Measurements from ENCODE around the gene P2RX4. TPM values are rescaled to one million over a fixed set of nuclear protein-coding genes. Genes with fewer than 3 reads are reported as not detected.

The P2RX4 gene
- total and polyA plus RNA-seq, 2 of the 4 experiments (the other 2 are of a cell fraction) = 9.5 to 12.6 TPM

DNA sequence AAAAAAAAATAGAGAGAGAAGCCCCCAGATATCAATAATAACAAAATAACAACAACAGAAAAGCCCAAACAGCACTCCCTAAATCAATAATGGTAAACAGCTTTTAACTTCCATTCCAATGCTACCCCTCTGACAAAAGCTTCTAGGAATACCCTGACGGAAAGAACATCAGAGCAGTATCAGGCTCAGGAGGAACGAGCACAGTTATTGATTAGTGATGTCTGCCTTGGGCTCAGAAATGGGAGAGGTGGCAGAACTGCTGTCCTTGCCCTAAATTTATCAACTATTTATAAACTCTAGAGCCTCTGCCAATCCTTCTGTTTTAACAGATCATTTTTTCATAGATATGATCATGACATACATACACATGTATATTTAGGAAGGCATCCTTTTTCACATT is 41.9 kb downstream of the P2RX4 start:
- Histone ChIP-seq H3K9ac (ENCODE audit: low read depth, low read length) (no peak overlapping the region), H3K4me3 (ENCODE audit: insufficient read depth, low read depth, low read length) (no peak overlapping the region), H2BK20ac (ENCODE audit: low read depth, low read length) (no peak overlapping the region), H4K91ac (ENCODE audit: insufficient read depth, low read depth, low read length) (no peak overlapping the region), H3K56ac (ENCODE audit: extremely low read depth, insufficient read depth, low read length) (no peak overlapping the region), H3K4ac (ENCODE audit: low read depth, low read length) (no peak overlapping the region), H3K18ac (ENCODE audit: low read depth, low read length) (no peak overlapping the region), H4K5ac (ENCODE audit: low read depth, low read length) (no peak overlapping the region), H2AK9ac (replicated peaks; ENCODE audit: low read depth, low read length, poor library complexity) (no peak overlapping the region), H3K36me3 (ENCODE audit: control insufficient read depth, insufficient read depth, low read length) (peaks cover 63% of the 10 kb centered on the region), H2BK120ac (ENCODE audit: low read depth, low read length) (no peak overlapping the region), H3K27me3 (ENCODE audit: control insufficient read depth, insufficient read depth, low read length) (no peaks in the 10 kb centered on the region), H3K27ac (ENCODE audit: insufficient read depth, low read length) (no peak overlapping the region), H3K14ac (replicated peaks; ENCODE audit: low read depth, low read length) (no peak overlapping the region), H3K23ac (ENCODE audit: low read depth, low read length) (no peak overlapping the region), H3K79me1 (ENCODE audit: low read depth in 1 of 2, low read length in 2 of 2) (no peaks in the 10 kb centered on the region), H2AFZ (replicated peaks; ENCODE audit: low read length, poor library complexity) (no peak overlapping the region), H2AK5ac (ENCODE audit: low read depth, low read length) (no peak overlapping the region), H2BK5ac (ENCODE audit: low read depth, low read length, poor library complexity, severe bottlenecking) (no peak overlapping the region), H2BK15ac (ENCODE audit: low read depth, low read length) (no peak overlapping the region), H4K20me1 (ENCODE audit: insufficient read depth, low read length) (no peaks in the 10 kb centered on the region), H3K9me3 (ENCODE audit: control insufficient read depth, insufficient read depth, low read length) (no peaks in the 10 kb centered on the region), H3K4me1 (ENCODE audit: control insufficient read depth, insufficient read depth, low read length) (no peaks in the 10 kb centered on the region), H3K9me1 (ENCODE audit: insufficient read depth, low read length) (peaks cover 11% of the 10 kb centered on the region; the same call in 1 of the 2 replicates), H4K8ac (ENCODE audit: low read depth in 2 of 2, low read length in 2 of 2) (no peak overlapping the region), H3K4me2 (ENCODE audit: low read depth, low read length) (no peak overlapping the region)
- WGBS, 2 experiments (ENCODE audit: extremely low coverage in 2 of 2, insufficient read length in 1 of 2) = no CpG with 5 or more reads among the region's 2 CpGs
- dilution Hi-C loops (cut with HindIII; ENCODE audit: low sequenced_read_pairs, unreplicated experiment) (no loop called here), in situ Hi-C loops (cut with MboI; ENCODE audit: low sequenced_read_pairs) (no loop called here), intact Hi-C loops (cut with micrococcal nuclease) (no loop called here)
- ChIA-PET CTCF (no interaction called here), POLR2A (ENCODE audit: unreplicated experiment) (no interaction called here)
- ATAC-seq (ENCODE audit: low read depth) = no peak
- no peak for TF ChIP-seq RAD21 (IDR thresholded peaks at IDR 0.05; ENCODE audit: low read length)
- TF ChIP-seq, protein P1, sequence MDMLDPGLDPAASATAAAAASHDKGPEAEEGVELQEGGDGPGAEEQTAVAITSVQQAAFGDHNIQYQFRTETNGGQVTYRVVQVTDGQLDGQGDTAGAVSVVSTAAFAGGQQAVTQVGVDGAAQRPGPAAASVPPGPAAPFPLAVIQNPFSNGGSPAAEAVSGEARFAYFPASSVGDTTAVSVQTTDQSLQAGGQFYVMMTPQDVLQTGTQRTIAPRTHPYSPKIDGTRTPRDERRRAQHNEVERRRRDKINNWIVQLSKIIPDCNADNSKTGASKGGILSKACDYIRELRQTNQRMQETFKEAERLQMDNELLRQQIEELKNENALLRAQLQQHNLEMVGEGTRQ (IDR thresholded peaks at IDR 0.05; ENCODE audit: low read depth, low read length) = no peak
- TF ChIP-seq, protein P2, sequence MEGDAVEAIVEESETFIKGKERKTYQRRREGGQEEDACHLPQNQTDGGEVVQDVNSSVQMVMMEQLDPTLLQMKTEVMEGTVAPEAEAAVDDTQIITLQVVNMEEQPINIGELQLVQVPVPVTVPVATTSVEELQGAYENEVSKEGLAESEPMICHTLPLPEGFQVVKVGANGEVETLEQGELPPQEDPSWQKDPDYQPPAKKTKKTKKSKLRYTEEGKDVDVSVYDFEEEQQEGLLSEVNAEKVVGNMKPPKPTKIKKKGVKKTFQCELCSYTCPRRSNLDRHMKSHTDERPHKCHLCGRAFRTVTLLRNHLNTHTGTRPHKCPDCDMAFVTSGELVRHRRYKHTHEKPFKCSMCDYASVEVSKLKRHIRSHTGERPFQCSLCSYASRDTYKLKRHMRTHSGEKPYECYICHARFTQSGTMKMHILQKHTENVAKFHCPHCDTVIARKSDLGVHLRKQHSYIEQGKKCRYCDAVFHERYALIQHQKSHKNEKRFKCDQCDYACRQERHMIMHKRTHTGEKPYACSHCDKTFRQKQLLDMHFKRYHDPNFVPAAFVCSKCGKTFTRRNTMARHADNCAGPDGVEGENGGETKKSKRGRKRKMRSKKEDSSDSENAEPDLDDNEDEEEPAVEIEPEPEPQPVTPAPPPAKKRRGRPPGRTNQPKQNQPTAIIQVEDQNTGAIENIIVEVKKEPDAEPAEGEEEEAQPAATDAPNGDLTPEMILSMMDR (conservative IDR thresholded peaks at IDR 0.05; ENCODE audit: low read depth, low read length) = no peak
- TF ChIP-seq BHLHE40 (IDR thresholded peaks at IDR 0.05; ENCODE audit: low read depth, low read length) = no peak
- no peak for TF ChIP-seq RFX5 (IDR thresholded peaks at IDR 0.05; ENCODE audit: low read depth, low read length)
- no peak for TF ChIP-seq MAFK (IDR thresholded peaks at IDR 0.05; ENCODE audit: low read depth, low read length)
- TF ChIP-seq CEBPB (IDR thresholded peaks at IDR 0.05; ENCODE audit: low read depth, low read length) = no peak
- DNase-seq = no peak
- BruUV-seq (replicated peaks) = no TSS peak
